HepG2 (cell line): ENCODE results near the gene ZFR2. TPM values are rescaled to one million over a fixed set of nuclear protein-coding genes. Genes with fewer than 3 reads are reported as not detected.

Experiments
- ATAC-seq: fragments of 200-7000 bp; cut with Tn5 transposase; 3 replicates; pipeline ENCODE4 v1.9.1; 2020; ENCODE audit warnings: mild to moderate bottlenecking, moderate library complexity
- BruUV-seq: library from RNA; stranded (reverse); fragments of 400-500 nt; replicated peaks from 2 replicates; lab custom pipeline; 2021; lab: Mats Ljungman, UMichigan
- CTCF ChIA-PET: fragments of 300-600 bp; formaldehyde crosslinking; extraction: SDS; loops from one replicate; lab custom pipeline; 2021; ENCODE audit warnings: low total read pairs, inconsistent platforms, low intra/inter-chr PET ratio; lab: Yijun Ruan, JAX
- POLR2A ChIA-PET: fragments of 350-600 bp; sonication (Branson Sonifier 250); formaldehyde crosslinking; loops from one replicate; lab custom pipeline; 2020; ENCODE audit warnings: antibody characterized with exemption, inconsistent platforms; lab: Yijun Ruan, JAX
- DNase-seq: peaks from one replicate; pipeline ENCODE4 v3.0.0-alpha.2; 2015; ENCODE audit warnings: low spot score
- FAIRE-seq: peaks from 3 replicates; lab custom pipeline; 2011; peaks lifted over from hg19 to GRCh38; lab: Jason Lieb, UNC
- H2AFZ ChIP-seq: one replicate; pipeline ENCODE4 v1.6.1; 2011; ENCODE audit warnings: low read length, inconsistent platforms
- H3K27ac ChIP-seq: fragments of 300-600 bp; 3 replicates; pipeline ENCODE4 v1.8.0; 2011; ENCODE audit warnings: mixed run types, mild to moderate bottlenecking, mixed read lengths, low read length, inconsistent platforms; ENCODE audit not compliant: insufficient read depth; ENCODE audit errors: extremely low read length
- H3K27me3 ChIP-seq, 2 experiments: fragments of 200-600 bp in 1 of 2; 2 replicates in 1 of 2; 3 replicates in 1 of 2; pipeline versions ENCODE4 v1.6.0 to v1.8.0; 2011; ENCODE audit warnings: low read length in 2 of 2, mild to moderate bottlenecking in 2 of 2, moderate library complexity in 2 of 2, inconsistent platforms in 1 of 2; ENCODE audit not compliant: insufficient read depth in 2 of 2, control insufficient read depth in 1 of 2
- H3K36me3 ChIP-seq, 2 experiments: fragments of 200-600 bp in 1 of 2; replicated peaks in 1 of 2; 2 replicates in 1 of 2; 3 replicates in 1 of 2; pipeline versions ENCODE4 v1.5.1 to v1.8.0; 2011; ENCODE audit warnings: low read length in 2 of 2, inconsistent platforms in 1 of 2; ENCODE audit not compliant: insufficient read depth in 2 of 2, control insufficient read depth in 1 of 2
- H3K4me1 ChIP-seq: 2 replicates; pipeline ENCODE4 v1.5.1; 2012; ENCODE audit warnings: low read length, inconsistent platforms; ENCODE audit not compliant: insufficient read depth
- H3K4me2 ChIP-seq: 2 replicates; pipeline ENCODE4 v1.6.0; 2011; ENCODE audit warnings: low read depth, low read length, inconsistent platforms
- H3K4me3 ChIP-seq, 3 experiments: fragments of 200-600 bp in 1 of 3; sonication (generic), shearing (Covaris generic) in 1 of 3; replicated peaks in 1 of 3; 2 replicates each; pipeline ENCODE4 v1.5.1; 2011 to 2016; ENCODE audit warnings: low read length in 3 of 3, inconsistent platforms in 2 of 3, low read depth in 2 of 3, mild to moderate bottlenecking in 2 of 3, control low read depth in 1 of 3, mixed read lengths in 1 of 3; ENCODE audit not compliant: insufficient read depth in 1 of 3
- H3K79me2 ChIP-seq: one replicate; pipeline ENCODE4 v1.6.1; 2011; ENCODE audit warnings: low read length, inconsistent platforms; ENCODE audit not compliant: insufficient read depth
- H3K9ac ChIP-seq: 2 replicates; pipeline ENCODE4 v1.6.0; 2011; ENCODE audit warnings: mild to moderate bottlenecking, low read depth, low read length, inconsistent platforms; ENCODE audit not compliant: insufficient read depth
- H3K9me3 ChIP-seq: 2 replicates; pipeline ENCODE4 v1.5.1; 2012; ENCODE audit warnings: mild to moderate bottlenecking, low read length
- H4K20me1 ChIP-seq: 2 replicates; pipeline ENCODE4 v1.6.0; 2011; ENCODE audit warnings: inconsistent platforms, mild to moderate bottlenecking, low read length, moderate library complexity; ENCODE audit not compliant: insufficient read depth
- BHLHE40 ChIP-seq: IDR thresholded peaks from 2 replicates; pipeline ENCODE4 v1.6.1; 2011; ENCODE audit warnings: low read length, improper control_type of control experiment
- HNRNPLL ChIP-seq: fragments of 200-400 bp; formaldehyde crosslinking; IDR thresholded peaks from 2 replicates; pipeline ENCODE4 v1.6.1; 2017; ENCODE audit warnings: mild to moderate bottlenecking, low read depth, low read length; ENCODE audit not compliant: poor library complexity, severe bottlenecking
- MXD4 ChIP-seq: IDR thresholded peaks from 2 replicates; pipeline ENCODE4 v1.6.1; 2016; ENCODE audit warnings: mild to moderate bottlenecking, missing biosample characterization, missing genetic modification reagents
- SALL2 ChIP-seq: sonication (generic); formaldehyde crosslinking; IDR thresholded peaks from 2 replicates; pipeline ENCODE4 v1.8.1; 2023; ENCODE audit warnings: mild to moderate bottlenecking, missing genetic modification reagents, inconsistent platforms
- SIX4 ChIP-seq: sonication (generic); formaldehyde crosslinking; IDR thresholded peaks from 2 replicates; pipeline ENCODE4 v1.4.0; 2020; ENCODE audit warnings: missing genetic modification reagents
- SOX13 ChIP-seq, 3 experiments: fragments of 450-650 bp in 1 of 3; sonication (generic) in 1 of 3; formaldehyde crosslinking in 1 of 3; IDR thresholded peaks in 2 of 3; conservative IDR thresholded peaks in 1 of 3; 2 replicates each; pipeline versions ENCODE4 v1.5.0 to v1.6.1; 2016 to 2020; ENCODE audit warnings: antibody characterized with exemption in 1 of 3, mild to moderate bottlenecking in 1 of 3, missing compliant biosample characterization in 1 of 3, missing genetic modification reagents in 1 of 3, moderate library complexity in 1 of 3
- SOX5 ChIP-seq: IDR thresholded peaks from 2 replicates; pipeline ENCODE4 v1.6.1; 2016; ENCODE audit warnings: borderline replicate concordance
- ZNF225 ChIP-seq: sonication (generic); formaldehyde crosslinking; IDR thresholded peaks from 2 replicates; pipeline ENCODE4 v1.4.0; 2020; ENCODE audit warnings: mild to moderate bottlenecking, missing genetic modification reagents
- ZNF256 ChIP-seq: sonication (generic); formaldehyde crosslinking; conservative IDR thresholded peaks from 2 replicates; pipeline ENCODE4 v1.4.0; 2020; ENCODE audit warnings: missing genetic modification reagents
- ZSCAN9 ChIP-seq: IDR thresholded peaks from 2 replicates; pipeline ENCODE4 v1.6.1; 2016; ENCODE audit warnings: borderline replicate concordance
- WGBS: methylation state at CpG from one replicate; pipeline ENCODE4 v1.1.6; 2017; ENCODE audit warnings: low lambda C conversion rate; 5-methylcytosine and 5-hydroxymethylcytosine counted together
- in situ Hi-C: cut with HindIII; loops from 2 replicates; pipeline ENCODE4 v1.10.0; 2017; ENCODE audit warnings: low pct_unique_long_range_greater_than_20kb; ENCODE audit not compliant: extremely low pct_ligation_motif_present
- intact Hi-C: fragments of 100-400 bp; cut with micrococcal nuclease; formaldehyde crosslinking; loops from one replicate; pipeline ENCODE4 v1.10.0; 2022; ENCODE audit not compliant: unreplicated experiment
- polyA plus RNA-seq, 8 experiments: library from polyadenylated mRNA; depleted of rRNA in 3 of 8; stranded (reverse) in 7 of 8; unstranded in 1 of 8; fragments of >200 nt; fragmentation: Illumina TruSeq in 4 of 8; extraction: Trizol in 4 of 8; gene quantifications; 2 replicates each; pipeline versions ENCODE4 v1.2.1 to v1.2.3, GENCODE V29; 2011 to 2016; ENCODE audit warnings: low read depth in 4 of 8, missing spikeins in 1 of 8, mixed read lengths in 1 of 8; ENCODE audit not compliant: insufficient read depth in 1 of 8
- total RNA-seq, 5 experiments: library from RNA; depleted of rRNA; stranded (reverse); fragments of >200 nt; fragmentation: Illumina TruSeq; extraction: Trizol; gene quantifications; 2 replicates each; pipeline ENCODE4 v1.2.3, GENCODE V29; 2016; ENCODE audit warnings: low read depth in 1 of 5
- TF ChIP-seq, protein P1 (sequence below): IDR thresholded peaks from 2 replicates; pipeline ENCODE4 v1.6.1; 2016; ENCODE audit warnings: mild to moderate bottlenecking, missing biosample characterization, missing genetic modification reagents

The ZFR2 gene
- total and polyA plus RNA-seq, 2 of the 13 experiments (the other 11 are each of a cell fraction or from before 2014, with no cell fraction given): 0.37 to 0.69 TPM

DNA sequence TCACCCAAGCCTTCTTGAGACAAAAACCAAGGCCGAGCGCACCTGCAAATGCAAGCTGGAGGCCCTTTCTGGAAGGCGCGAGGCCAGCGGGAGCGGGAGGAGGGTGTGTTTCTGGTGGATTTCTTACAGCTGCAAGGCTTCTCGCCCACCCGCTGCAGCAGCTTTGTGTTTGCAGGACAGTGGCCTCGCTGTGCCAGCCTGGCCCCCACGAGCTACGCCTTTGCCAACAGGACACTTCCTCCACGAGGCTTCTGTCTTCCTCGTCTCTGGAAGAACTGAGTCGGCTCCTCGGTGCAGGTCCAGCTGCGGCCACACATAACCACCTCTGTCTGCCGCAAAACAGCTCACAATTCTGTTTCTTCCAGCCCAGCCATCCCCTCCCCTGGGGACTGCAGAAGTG is 21.8 kb upstream of the ZFR2 start:
- intact Hi-C loops (no loop called here), in situ Hi-C loops (no loop called here)
- no peak for FAIRE-seq
- H3K9me3 ChIP-seq: no peaks in the 10 kb centered on the region
- H3K36me3 ChIP-seq: no peaks in the 10 kb centered on the region
- POLR2A ChIA-PET: no interaction called here
- H3K9ac ChIP-seq: no peak overlapping the region
- H3K27me3 ChIP-seq: peaks cover 1 to 3% of the 10 kb centered on the region in 2 experiments; a peak in 2 of 5 replicates
- no peak overlapping the region for H2AFZ ChIP-seq
- no peaks in the 10 kb centered on the region for H4K20me1 ChIP-seq
- 0 out of 2 replicates have a peak, but pooled peaks cover 7% of the 10 kb centered on the region for H3K4me1 ChIP-seq
- no peaks in the 10 kb centered on the region for H3K79me2 ChIP-seq
- BruUV-seq: no TSS peak
- no peak for DNase-seq
- ATAC-seq: no peak
- CTCF ChIA-PET: no interaction called here
- no peak overlapping the region for H3K4me3 ChIP-seq
- TF ChIP-seq SALL2 (CRISPR knock-in tag) (no peak), BHLHE40 (no peak), SOX5 (CRISPR knock-in tag) (no peak), SOX13 (IDR thresholded peaks at IDR 0.05) (no peak), SOX13 (CRISPR knock-in tag; conservative IDR thresholded peaks at IDR 0.05 in 1 of 2, IDR thresholded peaks at IDR 0.05 in 1 of 2) (no peak), MXD4 (no peak)
- TF ChIP-seq, protein P1, sequence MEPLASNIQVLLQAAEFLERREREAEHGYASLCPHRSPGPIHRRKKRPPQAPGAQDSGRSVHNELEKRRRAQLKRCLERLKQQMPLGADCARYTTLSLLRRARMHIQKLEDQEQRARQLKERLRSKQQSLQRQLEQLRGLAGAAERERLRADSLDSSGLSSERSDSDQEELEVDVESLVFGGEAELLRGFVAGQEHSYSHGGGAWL (CRISPR knock-in tag): no peak
- WGBS: 65% methylated on average over 8 of the region's 17 CpGs
- H3K4me2 ChIP-seq: no peak overlapping the region
- H3K27ac ChIP-seq: no peak overlapping the region

DNA sequence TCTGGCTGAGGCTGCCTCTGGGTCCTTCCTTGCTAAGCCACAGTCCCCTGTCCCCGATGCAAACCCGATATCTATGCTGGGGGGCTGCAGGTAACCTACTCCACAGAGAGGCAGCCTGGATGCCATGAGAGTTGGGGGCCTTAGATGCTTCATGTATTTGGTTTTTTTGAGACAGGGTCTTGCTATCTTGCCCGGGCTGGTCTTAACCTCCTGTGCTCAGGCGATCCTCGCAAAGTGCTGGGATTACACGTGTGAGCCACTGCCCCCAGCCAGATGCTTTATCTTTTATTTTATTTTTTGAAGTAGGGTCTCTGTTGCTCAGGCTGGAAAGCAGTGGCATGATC is 13.2 kb upstream of the ZFR2 start:
- ChIA-PET POLR2A (no interaction called here), CTCF (no interaction called here)
- FAIRE-seq (no peak), DNase-seq (no peak), ATAC-seq (no peak)
- in situ Hi-C loops (no loop called here), intact Hi-C loops (no loop called here)
- Histone ChIP-seq H3K4me2 (no peak overlapping the region), H3K79me2 (no peaks in the 10 kb centered on the region), H4K20me1 (no peaks in the 10 kb centered on the region), H3K27me3 (peaks cover 1 to 7% of the 10 kb centered on the region in 2 experiments; a peak in 2 of 5 replicates), H3K4me1 (no peaks in the 10 kb centered on the region), H2AFZ (no peak overlapping the region), H3K4me3 (no peak overlapping the region), H3K9me3 (no peaks in the 10 kb centered on the region), H3K36me3 (no peaks in the 10 kb centered on the region), H3K27ac (no peak overlapping the region), H3K9ac (no peak overlapping the region)
- no TSS peak for BruUV-seq
- no peak for TF ChIP-seq SIX4 (CRISPR knock-in tag)
- TF ChIP-seq HNRNPLL: no peak
- TF ChIP-seq ZNF225 (CRISPR knock-in tag): no peak
- TF ChIP-seq ZNF256 (CRISPR knock-in tag): no peak
- no peak for TF ChIP-seq ZSCAN9 (CRISPR knock-in tag)
- WGBS: 11% methylated on average over 6 of the region's 6 CpGs
